Hypothalamus (tissue), 51 donors: Measurements from ENCODE around the gene FBXL19.

ENCODE experiments used
- DNase-seq, 51 donors: peaks; one replicate each; lab custom pipeline; 2025; lab: John Stamatoyannopoulos, UW

Gene FBXL19

DNA sequence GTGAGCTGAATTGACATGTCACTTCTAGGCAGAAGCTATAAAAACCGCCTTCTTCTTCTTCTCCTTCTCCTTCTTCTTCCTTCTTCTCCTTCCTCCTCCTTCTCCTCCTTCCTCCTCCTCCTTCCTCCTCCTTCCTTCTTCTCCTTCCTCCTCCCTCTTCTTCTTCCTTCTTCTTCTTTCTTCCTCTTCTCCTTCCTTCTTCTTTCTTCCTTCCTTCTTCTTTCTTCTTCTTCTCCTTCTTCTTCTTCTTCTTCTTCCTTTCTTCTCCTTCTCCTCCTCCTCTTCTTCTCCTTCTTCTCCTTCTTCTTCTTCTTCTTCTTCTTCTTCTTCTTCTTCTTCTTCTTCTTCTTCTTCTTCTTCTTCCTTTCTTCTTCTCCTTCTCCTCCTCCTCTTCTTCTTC lies 4.8 kb upstream of the FBXL19 start:
- no peak for DNase-seq

DNA sequence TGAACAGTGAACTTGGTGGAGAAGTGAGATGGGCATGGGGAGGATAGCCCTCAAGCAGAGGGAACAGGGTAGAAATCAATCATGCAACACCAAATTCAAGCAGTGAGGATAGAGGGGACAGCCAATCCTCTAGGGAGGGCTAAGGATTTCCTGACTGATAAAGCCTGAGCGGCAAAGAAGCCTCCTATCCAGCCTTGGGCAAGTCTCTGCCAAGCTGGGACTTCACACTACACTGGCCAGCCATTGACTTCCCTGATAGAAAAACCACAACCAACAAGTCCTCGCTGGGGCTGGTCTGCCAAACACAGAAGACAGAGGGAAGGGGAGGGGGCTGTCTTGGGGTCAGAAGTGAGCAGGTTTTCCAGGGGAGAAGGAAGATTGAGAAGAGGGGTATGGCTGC lies 2.5 kb upstream of the FBXL19 start:
- DNase-seq, result no peak

DNA sequence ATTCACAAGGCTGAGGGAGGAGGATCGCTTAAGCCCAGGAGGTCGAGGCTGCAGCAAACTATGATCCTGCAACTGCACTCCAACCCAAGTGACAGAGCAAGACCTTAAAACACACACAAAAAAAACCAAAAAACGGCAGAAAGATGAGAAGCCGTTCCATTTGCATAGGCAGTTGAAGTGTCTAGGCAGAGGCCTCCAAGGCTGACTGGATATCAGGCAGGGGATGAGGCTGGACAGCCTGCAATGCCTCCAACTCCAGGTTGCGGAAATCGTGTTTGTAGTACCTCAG lies 2.0 kb upstream of the FBXL19 start:
- DNase-seq, result no peak

DNA sequence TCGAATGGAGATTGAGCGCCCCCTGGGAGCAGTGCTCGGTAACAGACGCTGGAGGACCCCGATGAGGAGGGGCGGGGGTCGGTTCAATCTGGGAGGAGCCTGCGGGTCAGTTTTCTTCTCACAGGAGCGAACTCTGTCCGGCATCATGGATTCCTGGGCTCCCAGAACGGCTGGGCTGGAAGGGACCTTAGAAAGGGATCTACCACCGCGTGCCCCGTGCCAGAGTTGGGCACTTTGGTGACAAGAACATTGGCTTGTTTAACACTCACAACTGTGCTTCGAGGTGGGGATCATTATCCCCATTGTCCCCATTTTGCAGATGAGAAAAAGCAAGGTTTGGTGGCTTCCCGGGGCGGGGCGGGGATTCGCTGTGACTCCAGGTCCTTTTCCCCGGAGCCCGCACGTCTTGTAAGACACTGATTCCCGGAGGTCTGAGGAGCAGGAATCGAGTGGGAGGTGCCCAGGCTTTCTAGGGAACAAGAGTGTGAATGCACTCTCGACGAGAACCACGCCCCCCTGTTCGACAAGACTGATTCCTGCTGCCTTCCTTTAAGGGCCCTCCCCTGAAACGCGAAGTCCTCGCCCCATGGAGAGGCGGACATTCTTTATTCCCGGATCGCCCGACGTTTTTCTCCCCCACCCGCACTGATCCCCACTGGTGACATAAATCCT lies 1.5 kb upstream of the FBXL19 start:
- peak in 49 of 51 donors; percentile 36 to 89 (median 77) for DNase-seq

DNA sequence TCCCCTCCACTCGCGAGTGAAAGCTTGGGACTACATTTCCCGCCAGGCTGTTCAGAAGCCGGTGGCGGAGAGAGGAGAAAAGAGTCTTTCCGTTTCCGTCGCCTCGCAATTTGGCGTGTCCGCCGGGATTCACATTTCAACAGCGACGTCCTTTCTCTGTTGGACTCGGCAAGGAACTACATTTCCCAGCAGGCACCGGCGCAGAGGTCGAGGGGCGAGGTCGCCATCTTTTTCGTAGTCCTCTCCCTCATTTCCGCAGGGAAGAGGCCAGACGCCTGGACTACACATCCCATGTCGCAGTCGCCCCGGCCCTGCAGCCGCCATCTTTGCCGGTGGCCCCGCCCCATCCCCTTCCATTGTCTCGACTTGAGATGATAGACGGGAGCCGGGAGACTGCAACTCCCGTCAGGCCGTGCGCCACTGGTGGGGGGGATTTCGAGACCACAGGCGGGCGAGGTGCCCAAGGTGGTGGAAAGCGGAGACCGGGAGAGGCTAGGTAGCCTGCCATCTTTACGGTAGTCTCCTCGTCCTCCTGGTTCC lies 882 bp upstream of the FBXL19 start:
- peak; percentile 88 to 100 (median 100) for DNase-seq

DNA sequence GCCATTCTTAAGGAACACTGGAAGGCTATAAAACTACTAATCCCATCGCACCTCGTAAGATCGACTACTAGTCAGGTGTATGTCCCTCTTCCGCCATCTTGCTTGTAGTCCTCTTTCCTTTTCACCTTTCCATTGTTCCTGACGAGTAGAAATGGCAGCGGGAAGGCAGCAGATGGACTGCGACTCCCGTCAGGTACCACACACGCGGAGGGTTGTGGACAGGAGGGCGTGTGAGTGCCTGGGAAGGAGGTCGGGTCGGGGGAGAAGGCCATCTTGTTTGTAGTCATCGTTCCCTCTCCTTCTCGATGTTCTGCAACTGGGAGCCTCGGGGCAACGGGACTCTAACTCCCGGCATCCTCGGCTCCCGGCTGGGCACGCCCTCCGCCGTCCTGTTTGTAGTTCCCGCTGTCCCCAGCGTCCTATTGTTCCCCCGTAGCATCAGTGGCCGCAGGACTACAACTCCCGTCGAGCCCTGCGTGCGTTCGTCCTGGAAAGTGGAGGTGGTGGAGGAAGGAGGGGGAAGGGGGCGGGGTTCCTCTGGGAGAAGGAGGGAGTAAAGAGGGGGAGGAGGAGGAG lies 324 bp upstream of the FBXL19 start:
- DNase-seq, result peak; percentile 82 to 100 (median 99)

DNA sequence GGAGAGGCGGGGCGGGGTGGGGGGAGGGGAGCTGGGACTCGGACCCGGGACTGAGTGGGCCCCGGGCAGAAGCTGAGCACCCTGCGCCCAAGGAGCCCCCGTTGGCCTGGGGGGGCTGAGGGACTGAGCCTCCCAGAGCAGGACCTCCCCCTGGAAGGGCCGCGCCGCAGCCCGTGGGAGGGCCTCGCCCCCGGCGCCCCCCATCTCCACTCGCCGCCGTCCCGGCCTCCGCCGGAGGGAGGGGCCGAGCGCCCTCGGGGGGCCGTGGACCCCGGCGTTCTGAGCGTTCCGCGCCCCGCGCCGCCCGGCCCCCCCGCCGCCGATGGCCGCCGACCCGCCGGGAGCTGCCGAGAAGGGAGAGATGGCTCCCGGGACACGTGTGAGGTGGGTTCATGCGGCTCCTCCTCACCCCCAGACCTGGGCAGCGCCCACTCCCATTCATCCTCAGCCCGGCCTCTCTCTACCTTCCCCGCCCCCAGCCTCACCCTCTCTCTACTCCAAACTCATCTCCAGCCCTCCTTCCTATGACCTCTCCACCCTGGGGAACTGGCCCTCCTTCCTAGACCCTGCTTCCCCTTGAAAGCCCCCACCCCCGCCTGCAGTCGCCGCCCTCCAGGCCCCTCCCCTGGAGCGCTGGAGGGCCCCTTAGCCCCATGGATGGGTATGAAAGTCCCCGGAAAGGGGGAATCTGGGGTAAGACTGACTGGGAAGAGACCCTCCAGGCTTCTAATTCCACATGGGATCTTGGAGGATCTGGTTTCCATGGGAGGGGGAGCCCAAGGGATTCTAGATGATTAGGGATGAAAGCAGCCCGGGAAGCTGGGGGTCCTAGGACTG lies 922 bp downstream of the FBXL19 start:
- peak in 1 of 51 donors; percentile 12 for DNase-seq

DNA sequence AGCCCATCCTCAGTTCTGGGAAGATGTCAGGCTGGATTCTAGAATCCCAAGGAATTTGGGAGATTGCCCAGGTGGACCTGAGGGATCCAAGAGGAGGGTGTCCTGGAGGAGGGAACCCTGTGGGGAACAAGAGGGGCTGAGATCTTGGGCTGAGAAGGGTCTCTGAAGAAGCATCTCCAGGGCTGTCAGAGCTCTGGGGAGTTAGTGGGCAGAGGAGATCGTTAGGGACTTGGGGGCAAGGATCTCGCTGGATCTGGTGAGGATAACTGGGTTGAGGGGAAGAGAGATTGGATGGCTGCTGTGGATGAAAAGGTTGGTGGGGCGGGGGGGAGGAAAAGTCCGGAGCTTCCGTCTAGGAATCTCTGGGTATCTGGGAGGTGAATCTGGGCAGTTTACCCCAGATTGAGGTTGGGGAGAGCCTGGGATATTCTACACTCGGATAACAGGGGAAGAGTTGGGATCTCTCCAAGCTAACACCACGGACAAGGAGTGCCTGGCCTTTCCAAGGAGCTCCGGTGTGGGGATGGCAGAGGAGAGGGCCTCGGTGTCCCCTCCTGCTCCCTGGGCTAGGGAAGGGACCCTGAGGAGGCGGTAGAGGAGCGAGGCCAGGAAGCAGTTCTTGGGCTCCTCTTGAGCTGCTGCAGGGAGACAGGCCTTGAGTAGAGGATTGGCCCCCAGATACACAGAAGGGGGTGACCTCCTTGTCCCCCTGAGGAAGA lies 1.7 kb downstream of the FBXL19 start:
- DNase-seq, result no peak

DNA sequence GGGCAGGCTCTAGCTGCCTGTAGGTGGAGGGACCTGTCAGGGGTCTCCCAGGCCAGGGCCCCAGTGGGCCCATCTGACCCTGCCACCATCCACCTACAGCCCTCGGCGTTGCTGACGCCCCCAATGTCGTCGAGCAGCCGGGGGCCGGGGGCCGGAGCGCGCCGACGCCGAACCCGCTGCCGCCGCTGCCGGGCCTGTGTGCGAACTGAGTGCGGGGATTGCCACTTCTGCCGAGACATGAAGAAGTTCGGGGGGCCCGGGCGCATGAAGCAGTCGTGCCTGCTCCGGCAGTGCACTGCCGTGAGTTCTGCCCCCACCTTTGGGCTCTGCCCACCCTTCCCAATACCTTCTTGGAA lies 2.2 kb downstream of the FBXL19 start:
- no peak for DNase-seq

DNA sequence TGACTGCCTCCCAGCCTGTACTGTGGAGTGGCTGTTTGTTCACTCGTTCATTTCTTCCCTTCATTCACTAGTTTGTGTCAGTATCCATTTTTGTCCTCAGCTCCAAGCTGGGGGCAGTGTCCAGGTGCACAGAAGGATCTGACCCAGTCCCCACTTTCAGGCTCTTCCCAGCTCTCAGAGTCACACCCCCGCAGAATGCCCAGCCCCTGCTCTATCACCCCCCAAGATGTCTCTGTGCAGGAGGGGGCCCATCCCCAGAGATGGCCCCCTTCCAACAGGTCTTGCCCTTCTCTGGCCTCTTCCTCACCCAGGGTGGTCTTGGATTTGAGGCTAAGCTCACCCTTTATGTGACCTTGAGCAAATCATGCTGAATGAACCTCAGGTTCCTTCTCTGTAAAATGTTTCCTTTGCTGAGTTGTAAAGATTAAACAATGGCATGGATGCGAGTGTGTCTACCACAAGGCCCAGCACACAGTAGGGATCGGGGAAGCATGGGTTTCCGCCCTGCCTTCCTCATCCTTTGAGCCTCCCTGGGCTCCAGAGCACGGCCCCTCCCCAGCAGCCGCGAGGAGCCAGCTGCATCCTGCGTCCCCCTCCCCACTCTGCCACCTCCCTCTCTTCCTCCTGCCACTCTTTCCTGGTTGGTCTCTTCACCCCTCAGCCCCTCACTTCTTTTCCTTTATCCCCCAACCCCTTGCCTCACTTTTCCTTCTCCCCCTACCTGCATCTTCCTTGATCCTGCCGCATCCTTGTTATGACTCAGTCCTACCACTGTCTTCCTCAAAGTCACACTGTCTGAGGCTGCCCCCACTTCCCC lies 2.8 kb downstream of the FBXL19 start:
- DNase-seq, result no peak

DNA sequence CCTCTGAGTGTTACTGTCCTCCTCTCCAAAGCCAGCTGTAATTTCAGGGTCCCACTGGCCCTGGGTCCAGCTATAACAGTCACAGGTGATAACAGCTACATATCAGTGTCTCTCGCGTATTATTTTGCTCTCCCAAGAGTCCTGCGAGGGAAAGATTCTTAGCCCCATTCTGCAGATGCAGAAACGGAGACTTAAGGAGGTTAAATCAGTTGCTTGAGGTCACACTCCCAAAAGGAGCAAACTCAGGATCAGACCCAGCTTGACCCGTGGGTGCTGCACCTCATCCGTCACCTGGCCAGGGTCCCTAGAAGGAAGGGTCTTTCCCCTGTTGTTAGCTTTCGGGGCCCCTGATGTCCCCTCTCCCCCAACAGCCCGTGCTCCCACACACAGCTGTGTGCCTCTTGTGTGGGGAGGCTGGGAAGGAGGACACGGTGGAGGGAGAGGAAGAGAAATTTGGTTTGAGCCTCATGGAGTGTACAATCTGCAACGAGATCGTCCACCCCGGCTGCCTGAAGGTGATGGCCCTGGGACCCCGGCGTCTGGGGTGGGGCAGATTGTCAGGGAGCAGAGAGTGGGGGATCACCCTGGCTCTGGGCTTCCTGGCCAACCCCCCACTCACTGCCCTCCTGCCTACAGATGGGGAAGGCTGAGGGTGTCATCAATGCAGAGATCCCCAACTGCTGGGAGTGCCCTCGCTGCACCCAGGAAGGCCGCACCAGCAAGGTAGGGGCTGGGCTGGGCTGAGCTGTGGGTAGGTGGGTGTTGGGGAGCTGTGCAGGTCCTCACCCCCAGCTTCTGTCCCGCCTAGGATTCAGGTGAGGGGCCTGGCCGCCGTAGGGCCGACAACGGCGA lies 3.8 kb downstream of the FBXL19 start:
- DNase-seq, result peak in 2 of 51 donors; percentile 34 to 40

DNA sequence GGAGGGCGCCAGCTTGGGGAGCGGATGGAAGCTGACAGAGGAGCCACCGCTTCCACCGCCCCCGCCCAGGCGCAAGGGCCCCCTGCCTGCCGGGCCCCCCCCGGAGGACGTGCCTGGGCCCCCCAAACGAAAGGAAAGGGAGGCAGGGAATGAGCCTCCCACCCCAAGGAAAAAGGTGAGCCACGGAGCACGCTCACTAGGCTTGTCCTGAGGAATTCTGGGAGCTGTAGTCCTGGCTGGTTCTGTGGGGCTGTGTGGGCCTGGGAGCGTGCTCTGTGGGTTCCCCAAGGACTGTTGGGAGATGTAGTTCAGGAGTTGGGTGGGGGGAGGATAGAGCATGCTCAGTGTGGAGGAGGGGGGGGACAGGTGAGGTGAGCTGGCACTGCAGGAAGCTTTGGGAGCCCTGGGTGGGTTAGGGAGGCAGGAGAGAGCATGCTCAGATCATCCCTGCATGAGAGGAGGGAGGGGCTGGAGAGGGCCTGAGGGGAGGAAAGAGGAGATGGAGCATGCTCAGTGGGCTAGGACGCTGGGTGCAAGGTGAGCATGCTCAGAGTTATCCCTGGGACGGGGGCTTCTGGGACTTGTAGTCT lies 4.5 kb downstream of the FBXL19 start:
- DNase-seq, result peak in 37 of 51 donors; percentile 18 to 92 (median 61)

DNA sequence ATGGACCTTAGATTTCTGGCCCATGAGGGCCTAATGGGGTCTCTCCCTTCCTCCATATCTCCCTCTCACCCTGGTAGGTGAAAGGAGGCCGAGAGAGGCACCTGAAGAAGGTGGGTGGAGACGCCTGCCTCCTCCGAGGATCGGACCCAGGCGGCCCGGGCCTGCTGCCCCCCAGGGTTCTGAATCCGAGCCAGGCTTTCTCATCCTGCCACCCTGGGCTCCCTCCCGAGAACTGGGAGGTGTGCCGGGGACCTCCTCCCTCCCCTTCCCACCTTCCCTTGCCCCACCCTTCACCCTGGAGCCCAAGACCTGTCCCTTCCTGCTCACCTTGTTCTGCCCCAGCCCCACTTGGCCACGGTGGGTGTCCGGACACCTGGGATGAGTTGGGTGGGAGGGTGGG lies 5.0 kb downstream of the FBXL19 start:
- DNase-seq, result no peak

DNA sequence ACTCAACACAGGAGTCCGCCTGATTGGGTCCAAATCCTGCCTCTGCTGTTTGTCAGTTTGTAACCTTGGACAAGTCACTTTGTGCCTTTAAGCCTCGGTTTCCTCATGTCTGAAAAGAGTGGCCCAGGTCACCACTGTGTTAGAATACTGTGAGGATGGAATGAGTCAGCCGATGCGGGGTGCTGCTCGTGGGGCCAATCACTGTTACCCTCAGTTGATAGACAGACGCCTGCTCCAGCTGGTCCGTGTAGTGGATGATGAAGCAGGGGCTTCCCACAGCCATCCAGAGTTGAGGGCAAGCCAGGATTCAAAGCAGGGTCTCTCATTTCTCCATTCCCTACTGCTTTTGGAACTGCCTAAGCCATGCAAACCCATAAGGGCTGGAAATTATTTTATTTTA lies 5.8 kb downstream of the FBXL19 start:
- no peak for DNase-seq

DNA sequence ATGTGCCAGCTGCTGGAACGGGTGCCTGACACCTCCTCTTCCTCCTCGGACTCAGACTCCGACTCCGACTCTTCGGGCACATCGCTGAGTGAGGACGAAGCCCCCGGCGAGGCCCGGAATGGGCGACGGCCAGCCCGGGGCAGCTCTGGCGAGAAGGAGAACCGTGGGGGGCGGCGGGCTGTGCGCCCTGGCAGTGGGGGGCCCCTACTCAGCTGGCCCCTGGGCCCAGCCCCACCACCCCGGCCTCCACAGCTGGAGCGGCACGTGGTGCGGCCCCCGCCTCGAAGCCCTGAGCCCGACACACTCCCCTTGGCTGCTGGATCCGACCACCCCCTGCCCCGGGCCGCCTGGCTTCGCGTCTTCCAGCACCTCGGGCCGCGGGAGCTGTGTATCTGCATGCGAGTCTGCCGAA lies 6.8 kb downstream of the FBXL19 start:
- no peak for DNase-seq

DNA sequence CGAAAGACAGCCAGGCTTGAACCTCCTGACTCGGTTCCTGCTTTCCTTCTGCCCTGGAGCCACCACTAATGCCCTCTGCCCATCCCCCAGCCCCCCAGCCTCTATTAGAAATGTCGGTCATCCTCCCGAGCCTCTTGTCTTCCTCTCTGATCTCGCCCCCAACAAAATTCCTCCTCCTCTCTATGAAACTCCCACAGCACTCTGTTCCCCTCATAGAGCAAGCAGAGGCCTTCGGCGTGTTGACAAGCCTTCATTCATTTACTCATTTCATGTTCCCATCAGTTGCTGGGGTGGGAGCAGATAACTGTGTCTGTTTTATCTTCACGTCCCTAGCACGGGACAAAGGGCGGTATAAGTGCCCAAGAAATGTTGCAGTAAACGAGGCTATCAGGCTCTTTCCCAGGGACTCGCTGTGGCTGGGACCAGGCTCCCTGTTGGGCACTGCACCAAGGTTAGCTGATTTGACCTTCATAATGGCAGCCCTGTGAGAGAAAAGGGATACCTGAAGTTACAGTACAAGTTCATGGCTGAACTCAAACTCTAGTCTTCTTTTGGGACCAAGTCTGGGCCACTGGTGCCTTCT lies 7.8 kb downstream of the FBXL19 start:
- DNase-seq, result no peak

DNA sequence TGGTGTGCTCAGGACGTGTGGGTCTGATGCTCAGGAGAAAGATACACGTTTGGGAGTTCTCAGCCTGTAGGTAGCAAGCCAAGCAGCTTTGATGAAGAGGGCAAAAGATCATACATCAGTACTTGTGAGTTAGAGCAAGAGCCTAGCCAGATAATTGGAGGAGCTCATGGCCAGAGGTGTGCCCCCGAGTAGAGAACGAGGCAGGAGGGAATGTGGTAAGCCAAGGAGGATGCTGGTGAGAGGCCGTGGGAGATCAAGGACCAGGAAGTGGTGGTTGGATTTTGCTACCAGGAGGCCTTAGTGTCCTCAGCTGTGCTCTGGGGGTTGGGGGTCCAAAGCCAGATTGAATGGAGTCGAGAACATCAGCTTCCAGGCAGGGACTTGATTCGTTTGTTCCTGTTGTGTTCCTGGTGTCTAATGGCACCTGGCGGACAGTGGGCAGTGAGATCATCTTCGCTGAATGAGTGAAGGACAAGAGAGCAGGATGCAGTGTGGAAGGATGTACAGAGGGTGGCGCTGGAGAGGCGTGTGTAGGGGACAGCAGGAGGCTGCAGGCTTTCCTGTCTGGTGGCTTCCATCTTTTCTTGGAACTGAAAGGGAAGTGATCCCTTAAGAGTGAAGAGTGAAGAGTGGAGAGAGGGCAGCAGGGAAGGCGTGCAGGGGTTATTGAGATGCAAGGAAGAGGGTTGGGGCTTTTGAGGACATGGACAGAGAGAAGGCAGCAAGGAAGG lies 11.6 kb downstream of the FBXL19 start:
- DNase-seq, result peak in 20 of 51 donors; percentile 9 to 55 (median 26)

DNA sequence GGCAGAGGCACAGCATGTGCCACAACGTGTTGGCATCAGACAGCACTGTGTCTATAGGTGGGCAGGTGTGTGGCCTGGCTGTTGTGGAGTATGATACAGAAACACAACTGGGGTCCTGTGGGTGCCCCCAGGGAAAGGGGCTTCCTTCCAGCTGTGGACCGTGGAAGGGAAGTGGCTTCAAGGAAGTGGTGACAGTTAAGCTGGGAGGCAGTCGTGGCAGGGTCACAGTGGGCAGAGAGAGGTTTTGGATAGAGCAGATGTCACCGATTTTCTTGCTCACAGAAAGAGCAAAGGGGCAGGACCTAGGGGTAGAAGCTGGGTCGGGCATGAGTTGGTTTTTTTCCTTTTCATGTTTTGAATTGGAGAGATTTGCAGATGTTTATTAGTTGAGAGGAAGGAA lies 14.3 kb downstream of the FBXL19 start:
- DNase-seq, result no peak
